HepG2 (cell line): ENCODE results near the gene NTMT1.

Experiments used
- EZH2 ChIP-seq: conservative IDR thresholded peaks from 2 replicates; pipeline ENCODE4 v1.6.1; 2012; ENCODE audit warnings: mild to moderate bottlenecking, low read depth, low read length, moderate library complexity
- JDP2 ChIP-seq: sonication (generic); formaldehyde crosslinking; IDR thresholded peaks from 2 replicates; pipeline ENCODE4 v1.8.1; 2022; ENCODE audit warnings: missing genetic modification reagents, borderline replicate concordance
- NFIC ChIP-seq: IDR thresholded peaks from 2 replicates; pipeline ENCODE4 v1.6.1; 2012; ENCODE audit warnings: mild to moderate bottlenecking, low read length, inconsistent platforms
- REPIN1 ChIP-seq: sonication (generic); formaldehyde crosslinking; IDR thresholded peaks from 2 replicates; pipeline ENCODE4 v1.8.0; 2022; ENCODE audit warnings: missing genetic modification reagents, low read depth, mild to moderate bottlenecking, borderline replicate concordance
- ZEB1 ChIP-seq: IDR thresholded peaks from 2 replicates; pipeline ENCODE4 v1.6.1; 2012; ENCODE audit warnings: mild to moderate bottlenecking, low read depth, inconsistent platforms; ENCODE audit not compliant: insufficient replicate concordance
- ZFY ChIP-seq: sonication (generic); formaldehyde crosslinking; IDR thresholded peaks from 2 replicates; pipeline ENCODE4 v1.4.0; 2020; ENCODE audit warnings: missing genetic modification reagents
- ZNF75D ChIP-seq: sonication (generic); formaldehyde crosslinking; IDR thresholded peaks from 2 replicates; pipeline ENCODE4 v1.8.1; 2023; ENCODE audit warnings: missing genetic modification reagents, mild to moderate bottlenecking, borderline replicate concordance
- TF ChIP-seq, protein P1 (sequence below): sonication (generic); formaldehyde crosslinking; IDR thresholded peaks from 2 replicates; pipeline ENCODE4 v1.8.1; 2023; ENCODE audit warnings: mild to moderate bottlenecking, missing genetic modification reagents
- TF ChIP-seq, protein P2 (sequence below): sonication (generic); formaldehyde crosslinking; IDR thresholded peaks from 2 replicates; pipeline ENCODE4 v1.4.0; 2020; ENCODE audit warnings: missing genetic modification reagents
- TF ChIP-seq, protein P3 (sequence below): sonication (generic); formaldehyde crosslinking; IDR thresholded peaks from 2 replicates; pipeline ENCODE4 v1.5.0; 2020; ENCODE audit warnings: mild to moderate bottlenecking, missing genetic modification reagents
- TF ChIP-seq, protein P4 (sequence below): sonication (generic); formaldehyde crosslinking; IDR thresholded peaks from 2 replicates; pipeline ENCODE4 v1.5.0; 2020; ENCODE audit warnings: mild to moderate bottlenecking, missing genetic modification reagents, moderate library complexity

DNA sequence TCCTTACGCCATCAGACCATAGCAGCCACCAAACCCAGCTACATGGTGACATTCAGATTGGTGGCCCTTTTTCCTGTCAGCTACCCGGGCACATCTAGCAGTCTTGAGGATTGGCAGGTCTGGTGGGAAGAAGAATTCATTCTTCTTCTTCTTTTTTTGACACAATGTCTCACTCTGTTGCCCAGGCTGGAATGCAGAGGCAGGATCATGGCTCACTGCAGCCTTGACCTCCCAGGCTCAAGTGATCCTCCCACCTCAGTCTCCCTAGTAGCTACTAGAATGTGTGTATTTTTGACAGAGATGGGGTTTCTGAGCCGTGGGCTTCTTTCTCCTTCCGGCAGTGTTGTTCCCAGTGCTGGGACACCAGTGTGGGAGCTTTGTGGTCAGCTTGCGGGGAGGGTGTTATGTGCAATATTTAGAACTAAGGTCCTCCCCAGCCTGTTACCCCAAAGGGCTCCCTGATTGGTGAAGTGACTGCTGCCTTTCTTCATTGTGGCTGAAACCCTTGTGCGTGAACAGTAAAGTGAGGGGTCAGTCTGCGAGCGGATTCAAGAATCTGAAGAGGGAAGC, 3.4 kb downstream of the NTMT1 start:
- TF ChIP-seq ZFY (CRISPR knock-in tag), result no peak
- TF ChIP-seq ZNF75D (CRISPR knock-in tag), result no peak
- no peak for TF ChIP-seq REPIN1 (CRISPR knock-in tag)
- TF ChIP-seq, protein P1, sequence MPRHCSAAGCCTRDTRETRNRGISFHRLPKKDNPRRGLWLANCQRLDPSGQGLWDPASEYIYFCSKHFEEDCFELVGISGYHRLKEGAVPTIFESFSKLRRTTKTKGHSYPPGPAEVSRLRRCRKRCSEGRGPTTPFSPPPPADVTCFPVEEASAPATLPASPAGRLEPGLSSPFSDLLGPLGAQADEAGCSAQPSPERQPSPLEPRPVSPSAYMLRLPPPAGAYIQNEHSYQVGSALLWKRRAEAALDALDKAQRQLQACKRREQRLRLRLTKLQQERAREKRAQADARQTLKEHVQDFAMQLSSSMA (CRISPR knock-in tag), result no peak
- TF ChIP-seq JDP2, result no peak
- TF ChIP-seq NFIC, result no peak
- TF ChIP-seq, protein P2, sequence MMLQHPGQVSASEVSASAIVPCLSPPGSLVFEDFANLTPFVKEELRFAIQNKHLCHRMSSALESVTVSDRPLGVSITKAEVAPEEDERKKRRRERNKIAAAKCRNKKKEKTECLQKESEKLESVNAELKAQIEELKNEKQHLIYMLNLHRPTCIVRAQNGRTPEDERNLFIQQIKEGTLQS, result no peak
- no peak for TF ChIP-seq ZEB1
- TF ChIP-seq, protein P3, sequence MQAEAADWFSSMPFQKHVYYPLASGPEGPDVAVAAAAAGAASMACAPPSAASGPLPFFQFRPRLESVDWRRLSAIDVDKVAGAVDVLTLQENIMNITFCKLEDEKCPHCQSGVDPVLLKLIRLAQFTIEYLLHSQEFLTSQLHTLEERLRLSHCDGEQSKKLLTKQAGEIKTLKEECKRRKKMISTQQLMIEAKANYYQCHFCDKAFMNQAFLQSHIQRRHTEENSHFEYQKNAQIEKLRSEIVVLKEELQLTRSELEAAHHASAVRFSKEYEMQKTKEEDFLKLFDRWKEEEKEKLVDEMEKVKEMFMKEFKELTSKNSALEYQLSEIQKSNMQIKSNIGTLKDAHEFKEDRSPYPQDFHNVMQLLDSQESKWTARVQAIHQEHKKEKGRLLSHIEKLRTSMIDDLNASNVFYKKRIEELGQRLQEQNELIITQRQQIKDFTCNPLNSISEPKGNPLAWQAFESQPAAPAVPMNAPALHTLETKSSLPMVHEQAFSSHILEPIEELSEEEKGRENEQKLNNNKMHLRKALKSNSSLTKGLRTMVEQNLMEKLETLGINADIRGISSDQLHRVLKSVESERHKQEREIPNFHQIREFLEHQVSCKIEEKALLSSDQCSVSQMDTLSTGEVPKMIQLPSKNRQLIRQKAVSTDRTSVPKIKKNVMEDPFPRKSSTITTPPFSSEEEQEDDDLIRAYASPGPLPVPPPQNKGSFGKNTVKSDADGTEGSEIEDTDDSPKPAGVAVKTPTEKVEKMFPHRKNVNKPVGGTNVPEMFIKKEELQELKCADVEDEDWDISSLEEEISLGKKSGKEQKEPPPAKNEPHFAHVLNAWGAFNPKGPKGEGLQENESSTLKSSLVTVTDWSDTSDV (CRISPR knock-in tag), result no peak
- no peak for TF ChIP-seq EZH2
- TF ChIP-seq, protein P4, sequence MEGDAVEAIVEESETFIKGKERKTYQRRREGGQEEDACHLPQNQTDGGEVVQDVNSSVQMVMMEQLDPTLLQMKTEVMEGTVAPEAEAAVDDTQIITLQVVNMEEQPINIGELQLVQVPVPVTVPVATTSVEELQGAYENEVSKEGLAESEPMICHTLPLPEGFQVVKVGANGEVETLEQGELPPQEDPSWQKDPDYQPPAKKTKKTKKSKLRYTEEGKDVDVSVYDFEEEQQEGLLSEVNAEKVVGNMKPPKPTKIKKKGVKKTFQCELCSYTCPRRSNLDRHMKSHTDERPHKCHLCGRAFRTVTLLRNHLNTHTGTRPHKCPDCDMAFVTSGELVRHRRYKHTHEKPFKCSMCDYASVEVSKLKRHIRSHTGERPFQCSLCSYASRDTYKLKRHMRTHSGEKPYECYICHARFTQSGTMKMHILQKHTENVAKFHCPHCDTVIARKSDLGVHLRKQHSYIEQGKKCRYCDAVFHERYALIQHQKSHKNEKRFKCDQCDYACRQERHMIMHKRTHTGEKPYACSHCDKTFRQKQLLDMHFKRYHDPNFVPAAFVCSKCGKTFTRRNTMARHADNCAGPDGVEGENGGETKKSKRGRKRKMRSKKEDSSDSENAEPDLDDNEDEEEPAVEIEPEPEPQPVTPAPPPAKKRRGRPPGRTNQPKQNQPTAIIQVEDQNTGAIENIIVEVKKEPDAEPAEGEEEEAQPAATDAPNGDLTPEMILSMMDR (CRISPR knock-in tag), result no peak
